Mesenchymal stem cell (in vitro differentiated cells and primary cell): ENCODE measurements around the gene TMEM183A.

Experiments
- DNase-seq: peaks from one replicate; pipeline ENCODE4 v3.0.0-alpha.2; 2013
- H2AFZ ChIP-seq: one replicate; pipeline ENCODE4 v1.6.1; 2013; ENCODE audit warnings: low read depth, mild to moderate bottlenecking, control low read depth, inconsistent platforms, low read length, moderate library complexity
- H2AK5ac ChIP-seq: 2 replicates; pipeline ENCODE4 v1.6.1; 2013; ENCODE audit warnings: low read length, moderate library complexity, mild to moderate bottlenecking, inconsistent platforms; ENCODE audit not compliant: severe bottlenecking
- H2BK120ac ChIP-seq: one replicate; pipeline ENCODE4 v1.6.1; 2013; ENCODE audit warnings: low read depth, mild to moderate bottlenecking, inconsistent platforms, low read length, moderate library complexity
- H2BK12ac ChIP-seq, 2 experiments: one replicate each; pipeline ENCODE4 v1.6.1; 2013; ENCODE audit warnings: inconsistent platforms in 2 of 2, low read length in 2 of 2, mild to moderate bottlenecking in 2 of 2, moderate library complexity in 2 of 2, control low read depth in 1 of 2
- H2BK15ac ChIP-seq: one replicate; pipeline ENCODE4 v1.6.1; 2013; ENCODE audit warnings: mild to moderate bottlenecking, low read depth, inconsistent platforms; ENCODE audit not compliant: poor library complexity, severe bottlenecking
- H2BK5ac ChIP-seq: 2 replicates; pipeline ENCODE4 v1.6.1; 2013; ENCODE audit warnings: low read depth, mild to moderate bottlenecking, low read length, control low read depth, inconsistent platforms; ENCODE audit not compliant: poor library complexity, severe bottlenecking
- H3K14ac ChIP-seq, 2 experiments: one replicate each; pipeline ENCODE4 v1.6.1; 2013; ENCODE audit warnings: inconsistent platforms in 2 of 2, low read length in 2 of 2, control low read depth in 1 of 2, mild to moderate bottlenecking in 1 of 2, moderate library complexity in 1 of 2
- H3K18ac ChIP-seq, 2 experiments: one replicate each; pipeline ENCODE4 v1.6.1; 2013; ENCODE audit warnings: inconsistent platforms in 2 of 2, low read length in 2 of 2, control low read depth in 1 of 2, low read depth in 1 of 2, mild to moderate bottlenecking in 1 of 2
- H3K23ac ChIP-seq, 2 experiments: one replicate each; pipeline ENCODE4 v1.6.1; 2013; ENCODE audit warnings: inconsistent platforms in 2 of 2, low read length in 2 of 2, mild to moderate bottlenecking in 2 of 2, moderate library complexity in 2 of 2, control low read depth in 1 of 2
- H3K27ac ChIP-seq: 2 replicates; pipeline ENCODE4 v1.5.1; 2013; ENCODE audit warnings: mild to moderate bottlenecking, moderate library complexity, low read length, control low read depth, inconsistent platforms; ENCODE audit not compliant: poor library complexity, severe bottlenecking
- H3K27me3 ChIP-seq, 2 experiments: 2 replicates each; pipeline versions ENCODE4 v1.6.1 to v1.7.0; 2013; ENCODE audit warnings: low read length in 2 of 2, mild to moderate bottlenecking in 2 of 2, moderate library complexity in 2 of 2, control low read depth in 1 of 2, inconsistent platforms in 1 of 2; ENCODE audit not compliant: control insufficient read depth in 1 of 2, insufficient read depth in 1 of 2
- H3K36me3 ChIP-seq, 2 experiments: 2 replicates each; pipeline versions ENCODE4 v1.6.1 to v1.7.0; 2013; ENCODE audit warnings: low read length in 2 of 2, control low read depth in 1 of 2, inconsistent platforms in 1 of 2, low read depth in 1 of 2, mild to moderate bottlenecking in 1 of 2; ENCODE audit not compliant: insufficient read depth in 2 of 2, control insufficient read depth in 1 of 2
- H3K4ac ChIP-seq, 2 experiments: one replicate each; pipeline ENCODE4 v1.6.1; 2013; ENCODE audit warnings: inconsistent platforms in 2 of 2, low read length in 2 of 2, mild to moderate bottlenecking in 2 of 2, moderate library complexity in 2 of 2, control low read depth in 1 of 2, low read depth in 1 of 2
- H3K4me1 ChIP-seq: 2 replicates; pipeline ENCODE4 v1.6.1; 2013; ENCODE audit warnings: low read depth, low read length, control low read depth; ENCODE audit not compliant: control insufficient read depth, insufficient read depth
- H3K4me2 ChIP-seq: 2 replicates; pipeline ENCODE4 v1.6.1; 2013; ENCODE audit warnings: low read length, mild to moderate bottlenecking, inconsistent platforms; ENCODE audit not compliant: poor library complexity, severe bottlenecking
- H3K4me3 ChIP-seq, 2 experiments: 2 replicates each; pipeline versions ENCODE4 v1.5.1 to v1.7.0; 2013; ENCODE audit warnings: low read length in 2 of 2, mild to moderate bottlenecking in 2 of 2, control low read depth in 1 of 2, low read depth in 1 of 2; ENCODE audit not compliant: insufficient read depth in 1 of 2
- H3K79me1 ChIP-seq: replicated peaks from 2 replicates; pipeline ENCODE4 v1.6.1; 2013; ENCODE audit warnings: mild to moderate bottlenecking, control low read depth, low read length, inconsistent platforms; ENCODE audit not compliant: poor library complexity, severe bottlenecking
- H3K9ac ChIP-seq: 2 replicates; pipeline ENCODE4 v1.7.0; 2013; ENCODE audit warnings: mild to moderate bottlenecking, low read length, moderate library complexity
- H3K9me3 ChIP-seq: 2 replicates; pipeline ENCODE4 v1.7.0; 2013; ENCODE audit warnings: mild to moderate bottlenecking, low read length; ENCODE audit not compliant: control insufficient read depth
- H4K8ac ChIP-seq: one replicate; pipeline ENCODE4 v1.6.1; 2013; ENCODE audit warnings: inconsistent platforms, mild to moderate bottlenecking, low read length, moderate library complexity
- H4K91ac ChIP-seq: one replicate; pipeline ENCODE4 v1.6.1; 2013; ENCODE audit warnings: mild to moderate bottlenecking, low read length, inconsistent platforms
- WGBS: methylation state at CpG from one replicate; pipeline ENCODE4 v1.1.7; 2013; ENCODE audit warnings: mixed read lengths; 5-methylcytosine and 5-hydroxymethylcytosine counted together

The TMEM183A gene

DNA sequence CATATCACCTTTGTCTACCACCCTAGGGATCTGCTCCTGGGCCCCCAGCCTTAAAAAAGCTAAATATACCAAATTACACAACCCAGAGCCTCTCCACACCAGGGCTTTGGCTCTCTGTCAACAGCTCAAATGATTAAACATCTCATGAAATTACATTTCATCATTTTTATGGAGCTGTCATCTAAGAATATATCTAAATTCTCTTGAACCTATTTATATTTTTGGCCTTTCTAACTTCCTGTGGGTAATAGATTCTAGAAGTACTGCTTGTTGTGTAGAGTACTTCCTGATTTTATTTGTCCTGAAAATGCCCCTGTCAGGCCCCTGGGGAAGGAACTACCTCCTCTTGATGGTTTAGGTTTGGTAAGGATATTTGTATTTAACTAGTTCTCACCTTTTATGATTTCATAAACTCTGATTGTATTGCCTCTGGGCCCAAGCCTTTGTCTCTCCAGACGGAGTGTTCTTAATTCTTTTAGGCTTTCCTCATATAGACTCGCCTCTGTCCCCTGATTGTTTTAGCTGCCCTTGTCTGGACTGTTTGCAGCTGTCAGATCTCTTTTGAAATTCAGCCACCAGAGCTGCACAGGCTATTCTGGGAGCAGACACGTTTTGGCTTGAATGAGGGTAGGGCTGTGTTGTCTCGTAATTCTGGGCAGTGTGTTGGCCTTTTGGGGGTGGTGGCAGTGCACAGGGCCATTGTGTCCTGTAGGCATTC is 62.0 kb downstream of the TMEM183A start:
- Histone ChIP-seq H3K9me3 (no peaks in the 10 kb centered on the region), H4K91ac (no peak overlapping the region), H2AFZ (no peak overlapping the region), H2BK12ac (no peak overlapping the region), H3K4me1 (no peaks in the 10 kb centered on the region), H2AK5ac (no peak overlapping the region), H2BK120ac (no peak overlapping the region), H2BK15ac (no peak overlapping the region), H4K8ac (no peak overlapping the region), H3K4me2 (no peak overlapping the region), H3K9ac (no peak overlapping the region), H3K36me3 (peaks cover 0 to 52% of the 10 kb centered on the region in 2 experiments), H3K4ac (no peak overlapping the region), H2BK5ac (no peak overlapping the region), H3K79me1 (no peaks in the 10 kb centered on the region), H3K23ac (no peak overlapping the region), H3K4me3 (no peak overlapping the region), H3K27me3 (peaks cover 23 to 50% of the 10 kb centered on the region in 2 experiments), H3K18ac (no peak overlapping the region), H3K27ac (no peak overlapping the region), H3K14ac (no peak overlapping the region)
- 51% methylated on average over 2 of the region's 4 CpGs for WGBS
- no peak for DNase-seq

DNA sequence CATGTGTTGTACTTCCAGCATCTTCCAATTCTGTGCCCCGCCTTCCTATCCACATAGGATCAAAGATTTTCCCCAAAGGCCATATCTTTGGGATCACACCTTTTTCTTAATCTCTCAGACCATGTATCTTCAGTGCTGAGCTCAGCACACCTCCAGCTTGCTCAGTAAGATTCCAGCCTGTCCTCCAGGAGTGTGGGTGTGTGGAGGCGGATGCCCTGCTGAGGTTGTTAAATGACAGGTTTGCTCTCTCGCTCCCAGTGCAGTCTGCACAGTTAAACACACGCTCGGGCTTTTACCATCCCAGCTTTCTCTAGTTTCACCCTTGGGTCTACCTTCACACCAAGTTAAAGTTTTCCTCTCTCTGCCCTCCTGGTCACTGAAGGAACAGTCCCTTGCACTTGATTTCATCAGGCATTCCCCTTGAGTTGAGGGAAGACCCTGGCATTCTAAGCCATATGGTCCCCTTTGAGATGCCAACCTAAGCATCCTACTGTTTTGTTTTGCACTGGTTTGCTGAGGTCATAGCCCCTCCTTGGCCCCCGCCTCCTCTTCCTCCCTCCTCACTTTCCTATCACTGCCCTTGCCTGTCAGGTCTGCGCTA is 64.9 kb downstream of the TMEM183A start:
- Histone ChIP-seq H3K4me1 (peaks cover 8% of the 10 kb centered on the region), H4K8ac (no peak overlapping the region), H3K4me2 (no peak overlapping the region), H3K36me3 (peaks cover 0 to 36% of the 10 kb centered on the region in 2 experiments), H2BK12ac (no peak overlapping the region), H2BK15ac (no peak overlapping the region), H3K23ac (no peak overlapping the region), H2BK5ac (no peak overlapping the region), H2AFZ (no peak overlapping the region), H3K4ac (no peak overlapping the region), H3K4me3 (no peak overlapping the region), H4K91ac (no peak overlapping the region), H3K9ac (no peak overlapping the region), H3K18ac (no peak overlapping the region), H3K27me3 (peaks cover 48 to 58% of the 10 kb centered on the region in 2 experiments), H3K9me3 (no peaks in the 10 kb centered on the region), H3K27ac (no peak overlapping the region), H3K14ac (no peak overlapping the region), H2BK120ac (no peak overlapping the region), H3K79me1 (no peaks in the 10 kb centered on the region), H2AK5ac (no peak overlapping the region)
- no peak for DNase-seq
- 82% methylated on average over 7 of the region's 7 CpGs for WGBS

DNA sequence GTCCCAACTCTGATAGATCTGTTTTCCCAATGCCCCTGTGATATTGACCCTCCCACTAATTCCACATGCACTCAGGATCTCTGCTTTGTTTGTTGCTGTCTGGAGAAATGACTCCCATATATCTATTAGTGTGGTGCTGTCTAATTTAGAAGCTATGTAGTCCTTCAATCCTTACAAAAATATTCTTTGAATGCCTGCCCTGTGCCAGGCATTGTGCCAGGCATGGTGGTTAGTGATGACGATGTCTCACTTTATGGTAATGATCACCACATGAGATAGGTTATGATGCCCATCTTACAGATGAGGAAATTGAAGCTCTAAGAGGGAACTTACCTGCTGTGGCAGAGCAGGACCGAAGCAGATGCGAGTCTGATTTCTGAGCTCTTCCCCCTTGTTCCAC is 65.7 kb downstream of the TMEM183A start:
- Histone ChIP-seq H3K27me3 (peaks cover 52 to 59% of the 10 kb centered on the region in 2 experiments), H3K79me1 (no peaks in the 10 kb centered on the region), H2BK5ac (no peak overlapping the region), H3K14ac (no peak overlapping the region), H3K4ac (no peak overlapping the region), H2BK12ac (no peak overlapping the region), H4K8ac (no peak overlapping the region), H2AFZ (no peak overlapping the region), H3K9me3 (no peaks in the 10 kb centered on the region), H3K23ac (no peak overlapping the region), H2BK15ac (no peak overlapping the region), H3K9ac (no peak overlapping the region), H3K4me2 (no peak overlapping the region), H3K4me3 (no peak overlapping the region), H3K36me3 (peaks cover 0 to 34% of the 10 kb centered on the region in 2 experiments), H3K4me1 (peaks cover 8% of the 10 kb centered on the region), H2BK120ac (no peak overlapping the region), H3K27ac (no peak overlapping the region), H2AK5ac (no peak overlapping the region), H4K91ac (no peak overlapping the region), H3K18ac (no peak overlapping the region)
- 88% methylated on average over 3 of the region's 3 CpGs for WGBS
- DNase-seq: no peak

DNA sequence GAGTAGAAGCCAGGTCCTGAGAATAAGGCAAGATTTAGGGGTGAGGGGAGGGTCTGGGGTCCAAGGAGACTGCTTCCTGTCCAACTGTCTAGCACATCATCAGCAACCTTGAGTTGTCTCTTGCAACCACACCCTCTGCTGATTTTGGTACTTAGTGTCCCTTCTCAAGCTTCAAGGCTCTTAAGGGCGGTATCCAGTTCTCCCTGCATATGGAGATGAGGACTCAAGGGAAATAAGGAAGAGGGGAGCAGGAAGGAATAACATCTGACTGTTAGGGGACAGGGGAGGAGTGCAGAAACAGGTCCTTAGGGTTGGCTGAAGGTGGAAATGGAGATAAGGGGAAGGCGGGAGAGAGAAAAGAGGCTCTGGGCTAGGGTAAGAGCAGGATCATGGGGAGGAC is 66.3 kb downstream of the TMEM183A start:
- H3K14ac ChIP-seq: no peak overlapping the region
- no peaks in the 10 kb centered on the region for H3K79me1 ChIP-seq
- H2AK5ac ChIP-seq: no peak overlapping the region
- H2BK5ac ChIP-seq: no peak overlapping the region
- no peak for DNase-seq
- H3K27ac ChIP-seq: no peak overlapping the region
- no peak overlapping the region for H2AFZ ChIP-seq
- H3K9me3 ChIP-seq: no peaks in the 10 kb centered on the region
- no peak overlapping the region for H3K18ac ChIP-seq
- no peak overlapping the region for H2BK12ac ChIP-seq
- no peak overlapping the region for H3K4me2 ChIP-seq
- H3K36me3 ChIP-seq: peaks cover 0 to 28% of the 10 kb centered on the region in 2 experiments
- H4K8ac ChIP-seq: no peak overlapping the region
- H3K9ac ChIP-seq: no peak overlapping the region
- peaks cover 8% of the 10 kb centered on the region for H3K4me1 ChIP-seq
- H2BK15ac ChIP-seq: no peak overlapping the region
- H3K23ac ChIP-seq: no peak overlapping the region
- H3K4ac ChIP-seq: no peak overlapping the region
- no peak overlapping the region for H2BK120ac ChIP-seq
- no peak overlapping the region for H4K91ac ChIP-seq
- WGBS: 94% methylated on average over 2 of the region's 2 CpGs
- H3K4me3 ChIP-seq: no peak overlapping the region
- peaks cover 57 to 64% of the 10 kb centered on the region in 2 experiments for H3K27me3 ChIP-seq
